Right atrium auricular region (tissue), 2 donors: ENCODE data around the gene PSMB7. TPM values are rescaled to one million over a fixed set of nuclear protein-coding genes. Genes with fewer than 3 reads are reported as not detected.

Experiments used
- DNase-seq: peaks from one replicate; pipeline ENCODE4 v3.0.0-alpha.2; 2019; ENCODE audit warnings: low spot score
- H3K27ac ChIP-seq, 2 donors: fragments of 200-600 bp; sonication (generic); 1 replicate in 1 of 2; 2 replicates in 1 of 2; pipeline ENCODE4 v1.5.1; 2016 to 2019
- H3K27me3 ChIP-seq, 2 donors: fragments of 200-600 bp; sonication (generic); one replicate each; pipeline versions ENCODE4 v1.5.1 to v1.6.0; 2017 to 2019
- H3K36me3 ChIP-seq: fragments of 200-600 bp; sonication (generic); one replicate; pipeline ENCODE4 v1.5.1; 2016
- H3K4me1 ChIP-seq, 2 donors: fragments of 200-600 bp; sonication (generic); one replicate each; pipeline versions ENCODE4 v1.5.1 to v1.6.0; 2017 to 2019
- H3K4me3 ChIP-seq, 2 donors: fragments of 200-600 bp; sonication (generic); 1 replicate in 1 of 2; 2 replicates in 1 of 2; pipeline ENCODE4 v1.5.1; 2017 to 2019; ENCODE audit warnings: mild to moderate bottlenecking in 1 of 2, moderate library complexity in 1 of 2
- H3K9me3 ChIP-seq, 2 donors: fragments of 200-600 bp; sonication (generic); one replicate each; pipeline ENCODE4 v1.5.1; 2019
- CTCF ChIP-seq, 2 donors: fragments of 200-600 bp; sonication (generic); IDR thresholded peaks; one replicate each; pipeline ENCODE4 v1.5.1; 2019; ENCODE audit warnings: antibody characterized with exemption in 2 of 2
- total RNA-seq, 2 donors: library from RNA; depleted of rRNA; stranded (reverse); fragments of >200 nt; gene quantifications; one replicate each; pipeline ENCODE4 v1.1.0, GENCODE V29; 2016

The PSMB7 gene
- total RNA-seq, 2 donors from 2014 or later = 178 to 207 TPM

GRCh38 chr9:124332361-124333202 is 82.7 kb downstream of the PSMB7 start:
- Histone ChIP-seq H3K36me3 (peaks cover 28% of the 10 kb centered on the region), H3K9me3 (peaks cover 0 to 7% of the 10 kb centered on the region in 2 donors)
- DNase-seq = no peak

GRCh38 chr9:124331580-124331979 is 83.7 kb downstream of the PSMB7 start:
- no peak for DNase-seq
- Histone ChIP-seq H3K4me3 (no peak overlapping the region), H3K36me3 (peaks cover 26% of the 10 kb centered on the region), H3K27ac (no peak overlapping the region), H3K27me3 (no peaks in the 10 kb centered on the region), H3K9me3 (no peaks in the 10 kb centered on the region), H3K4me1 (no peaks in the 10 kb centered on the region)
- no peak for TF ChIP-seq CTCF (IDR thresholded peaks at IDR 0.05)

More at GRCh38 chr9:124332361-124333202, 82.7 kb downstream of the PSMB7 start:
- H3K4me1 ChIP-seq = no peaks in the 10 kb centered on the region
- H3K27me3 ChIP-seq = no peaks in the 10 kb centered on the region
- H3K4me3 ChIP-seq = no peak overlapping the region
- no peak for TF ChIP-seq CTCF (IDR thresholded peaks at IDR 0.05)
- H3K27ac ChIP-seq = no peak overlapping the region

- H3K4me3 ChIP-seq = no peak overlapping the region
- H3K27me3 ChIP-seq = no peaks in the 10 kb centered on the region
- TF ChIP-seq CTCF (IDR thresholded peaks at IDR 0.05) = no peak
- no peak overlapping the region for H3K27ac ChIP-seq
- no peaks in the 10 kb centered on the region for H3K9me3 ChIP-seq
- DNase-seq = no peak
- H3K4me1 ChIP-seq = no peaks in the 10 kb centered on the region
- H3K36me3 ChIP-seq = peaks cover 26% of the 10 kb centered on the region
These were observed 85.1 kb downstream of the PSMB7 start for GRCh38 chr9:124330011-124330697.

GRCh38 chr9:124329206-124329792 is 85.9 kb downstream of the PSMB7 start:
- no peak overlapping the region for H3K4me3 ChIP-seq
- no peaks in the 10 kb centered on the region for H3K9me3 ChIP-seq
- no peaks in the 10 kb centered on the region for H3K27me3 ChIP-seq
- DNase-seq = no peak
- H3K4me1 ChIP-seq = no peaks in the 10 kb centered on the region
- peaks cover 26% of the 10 kb centered on the region for H3K36me3 ChIP-seq
- H3K27ac ChIP-seq = no peak overlapping the region
- TF ChIP-seq CTCF (IDR thresholded peaks at IDR 0.05) = no peak

GRCh38 chr9:124328285-124328684 is 87.0 kb downstream of the PSMB7 start:
- no peak overlapping the region for H3K4me3 ChIP-seq
- DNase-seq = no peak
- no peaks in the 10 kb centered on the region for H3K9me3 ChIP-seq
- no peaks in the 10 kb centered on the region for H3K4me1 ChIP-seq
- H3K27ac ChIP-seq = no peak overlapping the region
- H3K27me3 ChIP-seq = no peaks in the 10 kb centered on the region
- H3K36me3 ChIP-seq = peaks cover 26% of the 10 kb centered on the region
- TF ChIP-seq CTCF (IDR thresholded peaks at IDR 0.05) = no peak
